ENCODE results near the gene KDM4C. TPM values are rescaled to one million over a fixed set of nuclear protein-coding genes. Genes with fewer than 3 reads are reported as not detected.

KDM4C gene
- total RNA-seq, 1 experiment from 2014 or later = 4.8 TPM

DNA sequence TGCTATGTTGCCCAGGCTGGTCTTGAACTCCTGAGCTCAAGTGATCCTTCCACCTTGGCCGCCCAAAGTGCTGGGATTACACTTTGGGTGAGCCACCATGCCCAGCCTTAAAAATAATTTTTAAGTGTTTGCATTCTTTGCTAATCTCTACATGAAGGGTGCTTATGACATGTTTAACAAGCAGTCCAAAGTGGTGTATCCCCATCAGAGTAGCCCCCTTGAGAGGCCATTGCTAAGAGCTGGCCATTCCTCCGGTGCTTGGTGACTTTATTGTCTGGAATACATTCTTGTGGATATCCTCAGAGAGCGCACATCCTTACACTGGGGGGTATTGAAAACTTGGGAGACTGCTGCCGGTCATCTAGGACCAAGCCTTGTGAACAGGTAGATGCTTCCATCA, 395.4 kb downstream of the KDM4C start:
- DNase-seq (ENCODE audit: low spot score) = no peak
- no TSS peak for BruUV-seq (replicated peaks)
- CTCF ChIA-PET = no interaction called here

GRCh38 chr9:7153566-7153965, 395.8 kb downstream of the KDM4C start:
- Histone ChIP-seq H3K9me3 (ENCODE audit: low read depth, low read length, poor library complexity, severe bottlenecking) (no peaks in the 10 kb centered on the region), H3K27me3 (replicated peaks; ENCODE audit: insufficient read depth, low read depth, low read length, poor library complexity) (no peaks in the 10 kb centered on the region), H3K36me3 (ENCODE audit: insufficient read depth, low read length, poor library complexity, severe bottlenecking) (no peaks in the 10 kb centered on the region), H3K4me3 (ENCODE audit: low read depth, low read length, poor library complexity, severe bottlenecking) (no peak overlapping the region), H3K27ac (ENCODE audit: low read depth, low read length, poor library complexity, severe bottlenecking) (no peak overlapping the region), H3K4me1 (ENCODE audit: insufficient read depth, low read length, poor library complexity, severe bottlenecking) (no peaks in the 10 kb centered on the region)
- POLR2A ChIA-PET (ENCODE audit: low non-redundant PET) = no interaction called here
- CTCF ChIA-PET = no interaction called here
- DNase-seq (ENCODE audit: low spot score) = no peak
- intact Hi-C loops (cut with micrococcal nuclease; ENCODE audit: unreplicated experiment) = loop anchor here (10.0 kb wide), 1 partner anchor 59 kb away; no protein-coding TSS in a partner anchor
- BruUV-seq (replicated peaks) = no TSS peak
- TF ChIP-seq, protein P1, sequence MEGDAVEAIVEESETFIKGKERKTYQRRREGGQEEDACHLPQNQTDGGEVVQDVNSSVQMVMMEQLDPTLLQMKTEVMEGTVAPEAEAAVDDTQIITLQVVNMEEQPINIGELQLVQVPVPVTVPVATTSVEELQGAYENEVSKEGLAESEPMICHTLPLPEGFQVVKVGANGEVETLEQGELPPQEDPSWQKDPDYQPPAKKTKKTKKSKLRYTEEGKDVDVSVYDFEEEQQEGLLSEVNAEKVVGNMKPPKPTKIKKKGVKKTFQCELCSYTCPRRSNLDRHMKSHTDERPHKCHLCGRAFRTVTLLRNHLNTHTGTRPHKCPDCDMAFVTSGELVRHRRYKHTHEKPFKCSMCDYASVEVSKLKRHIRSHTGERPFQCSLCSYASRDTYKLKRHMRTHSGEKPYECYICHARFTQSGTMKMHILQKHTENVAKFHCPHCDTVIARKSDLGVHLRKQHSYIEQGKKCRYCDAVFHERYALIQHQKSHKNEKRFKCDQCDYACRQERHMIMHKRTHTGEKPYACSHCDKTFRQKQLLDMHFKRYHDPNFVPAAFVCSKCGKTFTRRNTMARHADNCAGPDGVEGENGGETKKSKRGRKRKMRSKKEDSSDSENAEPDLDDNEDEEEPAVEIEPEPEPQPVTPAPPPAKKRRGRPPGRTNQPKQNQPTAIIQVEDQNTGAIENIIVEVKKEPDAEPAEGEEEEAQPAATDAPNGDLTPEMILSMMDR (conservative IDR thresholded peaks at IDR 0.05; ENCODE audit: low read depth, low read length) = no peak
- no peak for TF ChIP-seq EZH2 (IDR thresholded peaks at IDR 0.05; ENCODE audit: borderline replicate concordance, low read depth, low read length, poor library complexity, severe bottlenecking)

More for the DNA sequence above, 395.4 kb downstream of the KDM4C start:
- H3K27me3 ChIP-seq (replicated peaks; ENCODE audit: insufficient read depth, low read depth, low read length, poor library complexity) = no peaks in the 10 kb centered on the region
- H3K4me1 ChIP-seq (ENCODE audit: insufficient read depth, low read length, poor library complexity, severe bottlenecking) = no peaks in the 10 kb centered on the region
- TF ChIP-seq, protein P1 (conservative IDR thresholded peaks at IDR 0.05; ENCODE audit: low read depth, low read length) = no peak
- TF ChIP-seq EZH2 (IDR thresholded peaks at IDR 0.05; ENCODE audit: borderline replicate concordance, low read depth, low read length, poor library complexity, severe bottlenecking) = no peak
- no peaks in the 10 kb centered on the region for H3K36me3 ChIP-seq (ENCODE audit: insufficient read depth, low read length, poor library complexity, severe bottlenecking)
- no peaks in the 10 kb centered on the region for H3K9me3 ChIP-seq (ENCODE audit: low read depth, low read length, poor library complexity, severe bottlenecking)
- intact Hi-C loops (cut with micrococcal nuclease; ENCODE audit: unreplicated experiment) = loop anchor here (10.0 kb wide), 1 partner anchor 58 kb away; no protein-coding TSS in a partner anchor
- POLR2A ChIA-PET (ENCODE audit: low non-redundant PET) = no interaction called here
- no peak overlapping the region for H3K27ac ChIP-seq (ENCODE audit: low read depth, low read length, poor library complexity, severe bottlenecking)
- H3K4me3 ChIP-seq (ENCODE audit: low read depth, low read length, poor library complexity, severe bottlenecking) = no peak overlapping the region

- ChIA-PET CTCF (no interaction called here), POLR2A (ENCODE audit: low non-redundant PET) (no interaction called here)
- Histone ChIP-seq H3K9me3 (ENCODE audit: low read depth, low read length, poor library complexity, severe bottlenecking) (no peaks in the 10 kb centered on the region), H3K27ac (ENCODE audit: low read depth, low read length, poor library complexity, severe bottlenecking) (no peak overlapping the region), H3K27me3 (replicated peaks; ENCODE audit: insufficient read depth, low read depth, low read length, poor library complexity) (no peaks in the 10 kb centered on the region), H3K4me3 (ENCODE audit: low read depth, low read length, poor library complexity, severe bottlenecking) (no peak overlapping the region), H3K4me1 (ENCODE audit: insufficient read depth, low read length, poor library complexity, severe bottlenecking) (no peaks in the 10 kb centered on the region), H3K36me3 (ENCODE audit: insufficient read depth, low read length, poor library complexity, severe bottlenecking) (no peaks in the 10 kb centered on the region)
- no peak for DNase-seq (ENCODE audit: low spot score)
- intact Hi-C loops (cut with micrococcal nuclease; ENCODE audit: unreplicated experiment) = loop anchor here (10.0 kb wide), 1 partner anchor 59 kb away; no protein-coding TSS in a partner anchor
- no peak for TF ChIP-seq EZH2 (IDR thresholded peaks at IDR 0.05; ENCODE audit: borderline replicate concordance, low read depth, low read length, poor library complexity, severe bottlenecking)
- BruUV-seq (replicated peaks) = no TSS peak
Measured at GRCh38 chr9:7154003-7154619, 396.3 kb downstream of the KDM4C start.

- Histone ChIP-seq H3K9me3 (ENCODE audit: low read depth, low read length, poor library complexity, severe bottlenecking) (no peaks in the 10 kb centered on the region), H3K27ac (ENCODE audit: low read depth, low read length, poor library complexity, severe bottlenecking) (no peak overlapping the region), H3K4me3 (ENCODE audit: low read depth, low read length, poor library complexity, severe bottlenecking) (no peak overlapping the region), H3K27me3 (replicated peaks; ENCODE audit: insufficient read depth, low read depth, low read length, poor library complexity) (no peaks in the 10 kb centered on the region), H3K4me1 (ENCODE audit: insufficient read depth, low read length, poor library complexity, severe bottlenecking) (no peaks in the 10 kb centered on the region), H3K36me3 (ENCODE audit: insufficient read depth, low read length, poor library complexity, severe bottlenecking) (no peaks in the 10 kb centered on the region)
- ChIA-PET CTCF (no interaction called here), POLR2A (ENCODE audit: low non-redundant PET) (no interaction called here)
- BruUV-seq (replicated peaks) = no TSS peak
- TF ChIP-seq EZH2 (IDR thresholded peaks at IDR 0.05; ENCODE audit: borderline replicate concordance, low read depth, low read length, poor library complexity, severe bottlenecking) = no peak
- TF ChIP-seq, protein P1 (conservative IDR thresholded peaks at IDR 0.05; ENCODE audit: low read depth, low read length) = no peak
- intact Hi-C loops (cut with micrococcal nuclease; ENCODE audit: unreplicated experiment) = loop anchor here (10.0 kb wide), 1 partner anchor 60 kb away; no protein-coding TSS in a partner anchor
- DNase-seq (ENCODE audit: low spot score) = no peak
Measured at GRCh38 chr9:7154650-7155049, 396.9 kb downstream of the KDM4C start.
